ENCODE data around the gene CRP.
"Not testable (repeated sequence)": the region's sequence is repeated elsewhere in the genome, so short reads cannot be mapped to it uniquely, and the experiment has no call there.

The CRP gene

GRCh38 chr1:159687511-159687910 lies 26.9 kb downstream of the CRP start:
- H3K27me3 ChIP-seq (replicated peaks) = no peaks in the 10 kb centered on the region
- H3K27ac ChIP-seq = no peak overlapping the region
- in situ Hi-C loops (cut with HindIII; ENCODE audit: low pct_ligation_motif_present, low sequenced_read_pairs) = no loop called here
- no peak overlapping the region for H3K4me3 ChIP-seq (ENCODE audit: low read depth, low read length)
- H3K36me3 ChIP-seq (replicated peaks) = no peaks in the 10 kb centered on the region
- TF ChIP-seq CTCF (IDR thresholded peaks at IDR 0.05; ENCODE audit: low read depth, low read length, missing control alignments) = no peak
- no peak for DNase-seq

DNA sequence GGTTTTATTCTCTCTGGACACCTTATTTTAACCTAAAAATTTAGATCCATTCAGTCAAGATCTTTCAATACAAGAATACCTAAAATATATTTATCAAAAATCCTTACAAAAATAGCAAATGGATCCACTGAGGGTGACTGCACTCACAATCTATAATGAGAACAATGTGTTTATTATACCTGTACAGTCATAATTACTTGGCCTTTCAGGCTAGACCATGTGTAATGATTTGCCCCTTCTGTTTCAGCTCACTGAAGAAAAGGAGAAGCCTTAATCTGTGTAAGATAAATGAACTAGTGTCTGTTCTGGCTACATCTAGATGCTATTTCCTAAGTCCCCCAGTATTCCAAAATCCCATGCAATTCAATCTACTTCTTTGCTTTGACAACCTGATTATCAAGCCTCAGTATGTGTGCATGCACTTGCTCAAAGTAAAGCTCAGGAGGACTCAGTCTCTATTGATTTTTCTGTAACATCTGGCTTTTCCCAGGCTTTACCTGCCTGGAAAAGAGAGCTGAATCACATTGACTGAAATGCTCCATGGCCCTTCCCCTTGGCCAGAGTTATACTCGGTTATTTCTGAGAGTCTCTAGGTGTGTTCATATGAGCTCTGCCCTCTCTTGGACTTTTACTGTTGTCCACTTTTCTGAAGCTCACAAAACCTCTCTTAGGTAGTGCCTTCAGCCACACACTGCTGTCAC lies 27.6 kb downstream of the CRP start:
- TF ChIP-seq CTCF (IDR thresholded peaks at IDR 0.05; ENCODE audit: low read depth, low read length, missing control alignments) = no peak
- Histone ChIP-seq H3K27ac (no peak overlapping the region), H3K4me3 (ENCODE audit: low read depth, low read length) (no peak overlapping the region), H3K27me3 (replicated peaks) (no peaks in the 10 kb centered on the region), H3K36me3 (replicated peaks) (no peaks in the 10 kb centered on the region)
- DNase-seq = no peak
- in situ Hi-C loops (cut with HindIII; ENCODE audit: low pct_ligation_motif_present, low sequenced_read_pairs) = no loop called here

DNA sequence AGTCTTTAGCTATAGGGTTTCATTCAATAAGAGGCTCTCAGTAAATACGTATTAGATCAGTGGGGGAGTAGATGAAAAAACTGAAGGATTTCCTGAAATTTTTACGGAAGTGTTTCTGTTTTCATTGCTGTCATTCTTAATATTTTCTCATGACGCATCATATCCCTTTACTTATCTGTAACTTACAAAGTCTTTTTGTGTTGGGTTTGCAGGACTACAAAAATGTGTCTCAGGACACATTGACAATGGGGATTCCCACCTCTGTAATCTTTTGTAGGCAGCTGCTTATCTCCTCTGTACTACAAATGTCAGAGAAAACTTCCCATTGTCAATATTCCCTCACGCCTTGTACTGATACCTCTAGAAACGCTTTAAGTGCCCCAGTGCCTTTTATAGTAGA lies 35.5 kb downstream of the CRP start:
- Histone ChIP-seq H3K27ac (no peak overlapping the region), H3K4me3 (ENCODE audit: low read depth, low read length) (no peak overlapping the region), H3K27me3 (replicated peaks) (no peaks in the 10 kb centered on the region), H3K36me3 (replicated peaks) (no peaks in the 10 kb centered on the region)
- no peak for DNase-seq
- TF ChIP-seq CTCF (IDR thresholded peaks at IDR 0.05; ENCODE audit: low read depth, low read length, missing control alignments) = no peak
- in situ Hi-C loops (cut with HindIII; ENCODE audit: low pct_ligation_motif_present, low sequenced_read_pairs) = no loop called here

DNA sequence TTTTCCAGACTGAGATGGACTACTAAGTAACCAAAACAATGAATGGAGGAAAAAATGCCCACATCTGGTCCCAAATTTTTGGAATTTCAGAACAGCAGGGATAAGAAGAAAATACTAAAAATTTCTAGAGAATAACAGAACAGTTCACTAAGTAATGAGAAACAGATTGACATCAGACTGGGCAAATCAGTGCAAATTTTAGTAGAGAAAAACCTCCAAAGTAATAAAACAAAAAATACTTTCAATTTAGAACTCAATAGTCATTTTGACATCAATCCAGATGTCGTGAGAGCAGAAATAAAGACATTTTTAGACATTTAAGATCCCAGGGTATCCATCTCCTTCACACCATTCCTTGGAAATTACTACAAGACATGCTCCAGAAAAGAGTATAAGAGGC lies 39.3 kb downstream of the CRP start:
- DNase-seq = no peak
- Histone ChIP-seq H3K27ac (no peak overlapping the region), H3K36me3 (replicated peaks) (no peaks in the 10 kb centered on the region), H3K4me3 (ENCODE audit: low read depth, low read length) (no peak overlapping the region), H3K27me3 (replicated peaks) (no peaks in the 10 kb centered on the region)
- TF ChIP-seq CTCF (IDR thresholded peaks at IDR 0.05; ENCODE audit: low read depth, low read length, missing control alignments) = no peak
- in situ Hi-C loops (cut with HindIII; ENCODE audit: low pct_ligation_motif_present, low sequenced_read_pairs) = no loop called here

DNA sequence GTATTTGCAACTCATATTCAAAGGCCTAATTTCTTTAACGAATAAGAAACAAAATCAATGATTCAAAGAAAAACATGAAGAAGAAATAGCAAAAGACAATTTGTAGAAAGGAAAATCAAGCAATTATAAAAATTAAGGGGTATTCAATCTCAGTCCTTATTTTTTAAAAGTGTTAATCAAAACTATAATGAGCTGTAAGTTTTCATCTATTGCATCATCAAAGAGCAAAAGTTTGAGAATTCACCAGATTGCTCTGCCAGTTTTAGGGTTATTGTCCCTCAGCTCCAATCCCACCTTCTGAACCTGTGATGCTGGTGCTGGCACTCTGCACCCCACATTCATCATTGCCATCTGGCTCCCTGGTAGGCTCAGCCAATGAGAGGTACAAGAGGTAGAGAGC lies 42.0 kb downstream of the CRP start:
- H3K27ac ChIP-seq; in situ Hi-C loops (cut with HindIII; ENCODE audit: low pct_ligation_motif_present, low sequenced_read_pairs); H3K4me3 ChIP-seq (ENCODE audit: low read depth, low read length); H3K27me3 ChIP-seq (replicated peaks); H3K36me3 ChIP-seq (replicated peaks); DNase-seq: not testable (repeated sequence)

GRCh38 chr1:159669338-159669737 lies 45.1 kb downstream of the CRP start:
- Histone ChIP-seq H3K27me3 (replicated peaks) (no peaks in the 10 kb centered on the region), H3K27ac (no peak overlapping the region), H3K36me3 (replicated peaks) (no peaks in the 10 kb centered on the region), H3K4me3 (ENCODE audit: low read depth, low read length) (no peak overlapping the region)
- in situ Hi-C loops (cut with HindIII; ENCODE audit: low pct_ligation_motif_present, low sequenced_read_pairs) = no loop called here
- DNase-seq = no peak
- no peak for TF ChIP-seq CTCF (IDR thresholded peaks at IDR 0.05; ENCODE audit: low read depth, low read length, missing control alignments)

All from brain microvascular endothelial cell (primary cell).